GM19099 (cell line): Measurements from ENCODE around the gene ENDOU.

Source experiments
- POLR2A ChIP-seq: IDR thresholded peaks from 3 replicates; pipeline ENCODE4 v1.6.1; 2011; ENCODE audit warnings: low read depth; ENCODE audit not compliant: insufficient read length; ENCODE audit errors: extremely low read depth

ENDOU gene

DNA sequence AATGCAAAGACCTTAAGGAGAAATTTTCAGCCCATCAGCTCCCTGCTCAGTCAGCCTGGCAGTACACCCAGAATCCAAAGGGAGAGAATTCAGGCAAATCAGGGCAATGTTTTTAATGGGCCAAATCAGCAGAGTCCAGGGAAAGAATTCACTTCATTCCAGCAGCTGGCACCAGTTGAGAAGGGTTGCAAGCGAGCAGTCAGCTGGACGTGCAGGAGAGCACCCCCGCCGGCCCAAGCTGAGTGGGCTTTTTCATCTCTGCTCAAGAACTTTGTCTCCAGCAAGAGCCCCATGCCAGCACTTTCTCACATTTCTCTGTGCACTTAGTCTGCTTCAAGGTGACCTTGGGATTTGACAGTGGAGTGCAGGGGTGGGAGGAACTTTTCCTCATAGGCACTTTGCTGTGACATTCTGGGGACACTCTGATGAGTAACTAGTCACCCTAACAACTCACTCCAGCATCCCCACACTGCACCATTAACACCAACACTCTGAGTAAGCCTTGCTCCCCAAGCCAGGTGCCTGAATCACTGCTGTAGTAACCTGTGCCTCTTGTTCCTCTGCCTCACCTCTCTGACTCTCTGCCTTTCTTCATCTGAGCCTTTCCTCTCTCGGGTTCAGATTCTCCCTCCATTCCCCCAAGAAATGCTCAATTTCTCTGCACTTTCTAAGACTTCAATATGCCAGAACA is 2.2 kb downstream of the ENDOU start:
- no peak for TF ChIP-seq POLR2A

GRCh38 chr12:47722136-47722834 is 3.0 kb downstream of the ENDOU start:
- TF ChIP-seq POLR2A: no peak

GRCh38 chr12:47721431-47721973 is 3.8 kb downstream of the ENDOU start:
- no peak for TF ChIP-seq POLR2A

DNA sequence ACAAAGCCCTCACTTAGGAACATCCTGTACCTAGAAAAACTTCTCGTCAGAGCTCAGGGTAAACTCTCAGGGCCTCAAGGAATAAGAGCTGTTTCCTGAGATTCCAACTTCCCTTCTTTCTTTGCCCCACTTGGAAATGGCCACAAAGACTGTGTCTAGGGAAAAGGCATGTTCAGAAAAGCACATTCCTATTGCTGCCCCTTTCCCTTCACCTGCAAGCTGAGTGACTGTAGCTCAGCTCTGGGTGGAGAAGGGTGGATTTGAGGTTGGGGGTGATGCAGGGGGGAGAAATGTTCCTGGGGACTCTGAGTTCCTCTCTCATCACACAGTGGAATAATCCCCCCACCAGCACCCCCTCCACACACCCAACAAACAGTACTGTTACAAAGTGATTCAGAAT is 6.8 kb downstream of the ENDOU start:
- no peak for TF ChIP-seq POLR2A

DNA sequence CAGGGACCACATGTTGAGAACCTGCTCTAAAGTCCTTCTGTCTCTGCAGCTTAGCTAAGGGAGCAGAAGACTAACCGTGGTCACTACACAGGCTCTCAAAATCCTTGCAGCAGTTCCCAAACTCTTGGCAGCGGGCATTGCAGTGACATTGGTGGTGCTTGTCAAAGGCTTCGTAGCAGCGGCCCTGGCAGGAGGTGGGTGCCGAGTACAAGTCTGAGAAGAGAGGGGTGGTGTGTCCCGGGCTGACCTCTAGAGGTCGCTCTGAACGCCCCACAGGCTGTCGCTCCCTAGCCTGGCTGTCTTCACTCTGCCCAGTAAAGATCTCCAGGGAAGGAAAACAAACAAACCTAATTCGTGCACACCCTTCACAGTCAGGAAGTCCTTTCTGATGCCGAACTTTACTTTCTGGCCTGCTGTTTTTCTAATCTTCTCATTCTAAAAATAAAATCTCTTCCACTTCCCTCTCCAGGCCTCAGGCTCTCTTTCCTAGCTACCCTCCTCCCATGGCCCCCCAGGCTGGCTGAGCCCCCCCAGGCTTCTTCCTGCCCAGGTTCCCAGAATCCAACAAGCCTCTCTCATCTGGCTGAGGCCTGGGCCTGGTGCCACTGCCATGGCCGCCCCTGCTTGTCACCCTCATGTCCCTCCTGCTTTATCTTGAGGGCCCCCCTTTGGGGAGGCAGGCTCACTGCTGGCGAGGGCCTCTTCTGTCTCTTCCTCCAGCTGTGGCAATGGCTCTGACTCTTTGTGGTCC is 7.7 kb downstream of the ENDOU start:
- TF ChIP-seq POLR2A: no peak

DNA sequence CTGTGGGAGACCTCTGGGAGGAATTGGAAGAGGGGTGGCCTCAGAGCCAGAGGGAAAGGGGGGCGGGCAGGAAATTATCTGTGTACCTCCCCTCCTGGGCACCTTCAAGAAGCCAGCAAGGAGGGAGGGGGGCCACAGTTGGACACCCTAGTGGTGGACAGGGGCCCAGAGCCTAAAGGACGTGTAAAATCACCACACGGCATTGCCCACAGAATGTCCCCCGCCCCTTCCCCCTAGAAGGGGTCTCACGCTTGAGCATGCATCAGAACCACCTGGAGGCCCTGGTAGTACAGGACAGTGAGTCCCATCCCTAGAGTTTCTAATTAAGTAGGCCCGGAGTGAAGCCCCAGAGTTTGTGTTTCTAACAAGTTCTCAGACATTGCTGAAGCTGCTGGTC is 8.2 kb downstream of the ENDOU start:
- TF ChIP-seq POLR2A: no peak

- no peak for TF ChIP-seq POLR2A
These were observed 9.3 kb downstream of the ENDOU start for GRCh38 chr12:47715877-47716548.

GRCh38 chr12:47715393-47715876 is 9.9 kb downstream of the ENDOU start:
- TF ChIP-seq POLR2A: no peak

DNA sequence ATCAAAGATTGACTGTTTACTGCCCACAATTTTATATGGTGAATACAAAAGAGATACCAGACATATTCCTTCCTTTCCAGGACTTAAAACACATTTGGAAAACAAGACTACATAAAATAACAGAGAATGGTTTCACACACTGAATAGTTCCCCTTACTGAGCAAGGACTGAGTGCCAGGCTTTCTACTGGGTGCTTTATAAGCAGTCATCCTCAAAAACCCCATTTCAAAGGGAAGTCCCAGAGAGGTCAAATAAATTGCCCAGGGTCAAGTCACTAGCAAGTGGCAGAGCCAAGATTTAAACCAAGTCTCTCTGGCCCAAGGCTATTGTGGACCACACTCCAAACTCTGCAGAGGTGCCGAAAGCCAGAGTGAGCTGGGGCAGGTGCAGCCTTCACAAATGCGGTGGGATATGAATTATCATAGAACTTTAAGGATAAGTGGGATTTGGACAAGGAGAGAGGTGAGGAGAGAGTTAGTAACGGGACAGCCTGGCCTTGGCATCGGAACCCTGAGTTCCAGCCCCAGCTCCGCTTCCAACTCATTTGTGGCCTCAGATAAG is 10.4 kb downstream of the ENDOU start:
- no peak for TF ChIP-seq POLR2A

DNA sequence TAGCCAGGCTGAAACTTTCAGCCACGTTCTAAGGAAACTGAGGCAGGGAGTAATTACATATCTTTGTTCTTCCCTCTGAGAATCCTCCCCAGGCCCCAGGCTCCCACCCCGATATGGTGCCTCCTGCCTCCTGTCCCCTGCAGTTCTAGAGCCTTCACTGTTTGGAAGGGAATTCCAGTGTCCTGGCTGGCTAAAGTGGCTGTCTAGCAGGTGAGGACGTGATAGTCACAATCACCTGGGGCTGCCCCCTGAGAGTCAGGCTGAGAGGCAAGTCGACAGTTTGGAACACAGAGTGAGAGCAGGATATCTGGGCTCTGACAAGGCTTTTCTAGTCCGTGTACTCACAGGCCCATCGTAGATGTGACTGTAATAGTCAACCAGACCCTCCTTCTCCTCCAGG is 13.1 kb downstream of the ENDOU start:
- TF ChIP-seq POLR2A: no peak

DNA sequence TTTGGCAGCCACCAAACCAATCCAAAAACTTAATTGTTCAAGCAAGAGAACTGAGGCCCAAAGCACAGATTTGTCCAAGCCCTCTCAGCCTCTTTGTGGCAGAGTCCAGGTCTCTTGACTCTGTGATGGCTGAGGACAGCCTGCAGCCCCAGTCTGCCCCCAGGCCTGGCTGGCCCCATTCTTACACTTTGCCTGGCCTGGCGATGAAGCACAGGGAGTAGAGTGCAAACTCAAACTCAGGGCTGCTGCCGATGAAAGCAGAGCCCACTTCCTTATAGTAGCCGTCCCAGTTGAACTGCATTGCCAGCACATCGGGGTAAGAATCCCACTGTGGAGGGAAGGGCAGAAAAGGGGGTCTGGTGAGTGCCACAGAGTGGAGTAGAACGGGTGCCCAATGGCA is 13.8 kb downstream of the ENDOU start:
- no peak for TF ChIP-seq POLR2A

DNA sequence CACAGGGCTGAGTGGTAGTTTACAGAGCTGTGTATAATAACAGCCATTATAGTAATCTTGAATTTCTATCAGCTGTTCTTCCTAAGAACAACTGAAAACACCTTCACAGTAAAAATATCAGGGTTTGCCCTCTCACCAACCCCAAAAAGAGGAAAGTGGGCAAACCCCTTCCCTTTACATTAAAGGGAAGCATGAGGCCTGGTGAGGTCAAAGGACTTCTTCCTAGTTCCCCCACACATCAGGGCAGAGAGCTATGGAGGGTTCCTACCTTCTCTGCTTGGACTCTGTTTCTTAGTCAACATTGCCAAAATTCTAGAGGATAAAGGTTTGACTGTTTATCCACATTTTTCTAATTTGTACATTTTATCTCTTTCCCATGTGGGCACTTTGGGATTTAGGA is 15.0 kb downstream of the ENDOU start:
- TF ChIP-seq POLR2A: no peak

- no peak for TF ChIP-seq POLR2A
These were observed 15.6 kb downstream of the ENDOU start for GRCh38 chr12:47709671-47710070.

DNA sequence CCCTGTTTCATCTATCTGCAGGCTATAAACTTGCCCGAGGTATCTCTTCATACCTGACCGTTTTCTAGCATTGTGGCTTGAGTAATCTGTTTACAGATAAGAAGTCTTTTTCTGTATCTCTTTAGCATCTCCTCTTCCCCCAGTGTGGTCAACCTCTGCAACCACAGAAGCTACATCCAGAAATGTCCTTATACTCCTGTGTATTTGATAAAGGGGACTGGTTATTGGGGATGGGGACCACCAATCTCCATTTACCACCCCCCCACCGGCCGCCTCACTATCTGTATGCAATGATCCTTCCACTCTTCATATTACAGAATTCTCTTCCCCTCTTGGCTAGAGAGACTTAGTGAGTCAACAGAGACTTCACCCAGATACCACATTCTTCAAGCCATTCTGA is 16.1 kb downstream of the ENDOU start:
- no peak for TF ChIP-seq POLR2A
